Measurements from ENCODE around the gene HTR6.
A peak's percentile ranks its signal among the peaks of the same experiment; 100 is the strongest.

Gene HTR6

GRCh38 chr1:19645411-19646251, 19.0 kb upstream of the HTR6 start:
- no peak for DNase-seq
- Histone ChIP-seq H3K36me3 (ENCODE audit: control insufficient read depth, insufficient read depth, low read length) (no peaks in the 10 kb centered on the region), H3K4me1 (ENCODE audit: control insufficient read depth, insufficient read depth, low read length, poor library complexity, severe bottlenecking) (peaks cover 17% of the 10 kb centered on the region), H3K4me3 (ENCODE audit: insufficient read depth, low read depth, low read length, poor library complexity, severe bottlenecking) (peak overlapping the region; percentile 61), H3K9me3 (ENCODE audit: control insufficient read depth, low read length) (no peaks in the 10 kb centered on the region), H3K27ac (ENCODE audit: insufficient read depth, low read length, poor library complexity, severe bottlenecking) (no peak overlapping the region), H3K27me3 (replicated peaks; ENCODE audit: control insufficient read depth, insufficient read depth, low read length, poor library complexity, severe bottlenecking) (no peaks in the 10 kb centered on the region)

GRCh38 chr1:19646377-19647319, 18.0 kb upstream of the HTR6 start:
- H3K9me3 ChIP-seq (ENCODE audit: control insufficient read depth, low read length), result no peaks in the 10 kb centered on the region
- no peaks in the 10 kb centered on the region for H3K27me3 ChIP-seq (replicated peaks; ENCODE audit: control insufficient read depth, insufficient read depth, low read length, poor library complexity, severe bottlenecking)
- no peak for DNase-seq
- no peak overlapping the region for H3K27ac ChIP-seq (ENCODE audit: insufficient read depth, low read length, poor library complexity, severe bottlenecking)
- no peaks in the 10 kb centered on the region for H3K36me3 ChIP-seq (ENCODE audit: control insufficient read depth, insufficient read depth, low read length)
- H3K4me1 ChIP-seq (ENCODE audit: control insufficient read depth, insufficient read depth, low read length, poor library complexity, severe bottlenecking), result peaks cover 17% of the 10 kb centered on the region
- H3K4me3 ChIP-seq (ENCODE audit: insufficient read depth, low read depth, low read length, poor library complexity, severe bottlenecking), result no peak overlapping the region

- H3K4me3 ChIP-seq (ENCODE audit: insufficient read depth, low read depth, low read length, poor library complexity, severe bottlenecking), result no peak overlapping the region
- peaks cover 17% of the 10 kb centered on the region for H3K4me1 ChIP-seq (ENCODE audit: control insufficient read depth, insufficient read depth, low read length, poor library complexity, severe bottlenecking)
These were observed 17.0 kb upstream of the HTR6 start for GRCh38 chr1:19647643-19648042.

GRCh38 chr1:19648239-19648638, 16.4 kb upstream of the HTR6 start:
- no peak overlapping the region for H3K4me3 ChIP-seq (ENCODE audit: insufficient read depth, low read depth, low read length, poor library complexity, severe bottlenecking)
- no peaks in the 10 kb centered on the region for H3K36me3 ChIP-seq (ENCODE audit: control insufficient read depth, insufficient read depth, low read length)
- peaks cover 15% of the 10 kb centered on the region for H3K4me1 ChIP-seq (ENCODE audit: control insufficient read depth, insufficient read depth, low read length, poor library complexity, severe bottlenecking)
- no peak overlapping the region for H3K27ac ChIP-seq (ENCODE audit: insufficient read depth, low read length, poor library complexity, severe bottlenecking)
- no peaks in the 10 kb centered on the region for H3K9me3 ChIP-seq (ENCODE audit: control insufficient read depth, low read length)
- H3K27me3 ChIP-seq (replicated peaks; ENCODE audit: control insufficient read depth, insufficient read depth, low read length, poor library complexity, severe bottlenecking), result no peaks in the 10 kb centered on the region
- DNase-seq, result no peak

More at GRCh38 chr1:19647643-19648042, 17.0 kb upstream of the HTR6 start:
- DNase-seq, result no peak
- Histone ChIP-seq H3K9me3 (ENCODE audit: control insufficient read depth, low read length) (no peaks in the 10 kb centered on the region), H3K36me3 (ENCODE audit: control insufficient read depth, insufficient read depth, low read length) (no peaks in the 10 kb centered on the region), H3K27ac (ENCODE audit: insufficient read depth, low read length, poor library complexity, severe bottlenecking) (no peak overlapping the region), H3K27me3 (replicated peaks; ENCODE audit: control insufficient read depth, insufficient read depth, low read length, poor library complexity, severe bottlenecking) (no peaks in the 10 kb centered on the region)

- H3K27me3 ChIP-seq (replicated peaks; ENCODE audit: control insufficient read depth, insufficient read depth, low read length, poor library complexity, severe bottlenecking), result no peaks in the 10 kb centered on the region
- H3K27ac ChIP-seq (ENCODE audit: insufficient read depth, low read length, poor library complexity, severe bottlenecking), result no peak overlapping the region
- H3K36me3 ChIP-seq (ENCODE audit: control insufficient read depth, insufficient read depth, low read length), result no peaks in the 10 kb centered on the region
- H3K9me3 ChIP-seq (ENCODE audit: control insufficient read depth, low read length), result no peaks in the 10 kb centered on the region
- H3K4me1 ChIP-seq (ENCODE audit: control insufficient read depth, insufficient read depth, low read length, poor library complexity, severe bottlenecking), result peaks cover 11% of the 10 kb centered on the region
- H3K4me3 ChIP-seq (ENCODE audit: insufficient read depth, low read depth, low read length, poor library complexity, severe bottlenecking), result no peak overlapping the region
- DNase-seq, result no peak
These were observed 16.0 kb upstream of the HTR6 start for GRCh38 chr1:19648689-19649088.

GRCh38 chr1:19650416-19651140, 14.1 kb upstream of the HTR6 start:
- Histone ChIP-seq H3K9me3 (ENCODE audit: control insufficient read depth, low read length) (no peaks in the 10 kb centered on the region), H3K4me1 (ENCODE audit: control insufficient read depth, insufficient read depth, low read length, poor library complexity, severe bottlenecking) (peaks cover 4% of the 10 kb centered on the region), H3K27me3 (replicated peaks; ENCODE audit: control insufficient read depth, insufficient read depth, low read length, poor library complexity, severe bottlenecking) (no peaks in the 10 kb centered on the region), H3K27ac (ENCODE audit: insufficient read depth, low read length, poor library complexity, severe bottlenecking) (no peak overlapping the region), H3K4me3 (ENCODE audit: insufficient read depth, low read depth, low read length, poor library complexity, severe bottlenecking) (no peak overlapping the region), H3K36me3 (ENCODE audit: control insufficient read depth, insufficient read depth, low read length) (no peaks in the 10 kb centered on the region)
- DNase-seq, result no peak

GRCh38 chr1:19651141-19651737, 13.4 kb upstream of the HTR6 start:
- peak in 1 of 3 donors; percentile 16 for DNase-seq
- H3K4me1 ChIP-seq (ENCODE audit: control insufficient read depth, insufficient read depth, low read length, poor library complexity, severe bottlenecking), result peaks cover 4% of the 10 kb centered on the region
- no peaks in the 10 kb centered on the region for H3K27me3 ChIP-seq (replicated peaks; ENCODE audit: control insufficient read depth, insufficient read depth, low read length, poor library complexity, severe bottlenecking)
- H3K27ac ChIP-seq (ENCODE audit: insufficient read depth, low read length, poor library complexity, severe bottlenecking), result no peak overlapping the region
- H3K4me3 ChIP-seq (ENCODE audit: insufficient read depth, low read depth, low read length, poor library complexity, severe bottlenecking), result no peak overlapping the region
- H3K36me3 ChIP-seq (ENCODE audit: control insufficient read depth, insufficient read depth, low read length), result no peaks in the 10 kb centered on the region
- no peaks in the 10 kb centered on the region for H3K9me3 ChIP-seq (ENCODE audit: control insufficient read depth, low read length)

GRCh38 chr1:19654386-19654785, 10.3 kb upstream of the HTR6 start:
- Histone ChIP-seq H3K9me3 (ENCODE audit: control insufficient read depth, low read length) (no peaks in the 10 kb centered on the region), H3K4me1 (ENCODE audit: control insufficient read depth, insufficient read depth, low read length, poor library complexity, severe bottlenecking) (no peaks in the 10 kb centered on the region), H3K27ac (ENCODE audit: insufficient read depth, low read length, poor library complexity, severe bottlenecking) (no peak overlapping the region), H3K36me3 (ENCODE audit: control insufficient read depth, insufficient read depth, low read length) (no peaks in the 10 kb centered on the region), H3K4me3 (ENCODE audit: insufficient read depth, low read depth, low read length, poor library complexity, severe bottlenecking) (no peak overlapping the region), H3K27me3 (replicated peaks; ENCODE audit: control insufficient read depth, insufficient read depth, low read length, poor library complexity, severe bottlenecking) (no peaks in the 10 kb centered on the region)
- DNase-seq, result no peak

- Histone ChIP-seq H3K4me3 (ENCODE audit: insufficient read depth, low read depth, low read length, poor library complexity, severe bottlenecking) (no peak overlapping the region), H3K27ac (ENCODE audit: insufficient read depth, low read length, poor library complexity, severe bottlenecking) (no peak overlapping the region), H3K4me1 (ENCODE audit: control insufficient read depth, insufficient read depth, low read length, poor library complexity, severe bottlenecking) (peaks cover 3% of the 10 kb centered on the region), H3K27me3 (replicated peaks; ENCODE audit: control insufficient read depth, insufficient read depth, low read length, poor library complexity, severe bottlenecking) (no peaks in the 10 kb centered on the region), H3K36me3 (ENCODE audit: control insufficient read depth, insufficient read depth, low read length) (no peaks in the 10 kb centered on the region), H3K9me3 (ENCODE audit: control insufficient read depth, low read length) (no peaks in the 10 kb centered on the region)
- DNase-seq, result no peak
These were observed 9.6 kb upstream of the HTR6 start for GRCh38 chr1:19654886-19655717.
